ENCODE measurements around the gene OBSCN.

OBSCN gene

DNA sequence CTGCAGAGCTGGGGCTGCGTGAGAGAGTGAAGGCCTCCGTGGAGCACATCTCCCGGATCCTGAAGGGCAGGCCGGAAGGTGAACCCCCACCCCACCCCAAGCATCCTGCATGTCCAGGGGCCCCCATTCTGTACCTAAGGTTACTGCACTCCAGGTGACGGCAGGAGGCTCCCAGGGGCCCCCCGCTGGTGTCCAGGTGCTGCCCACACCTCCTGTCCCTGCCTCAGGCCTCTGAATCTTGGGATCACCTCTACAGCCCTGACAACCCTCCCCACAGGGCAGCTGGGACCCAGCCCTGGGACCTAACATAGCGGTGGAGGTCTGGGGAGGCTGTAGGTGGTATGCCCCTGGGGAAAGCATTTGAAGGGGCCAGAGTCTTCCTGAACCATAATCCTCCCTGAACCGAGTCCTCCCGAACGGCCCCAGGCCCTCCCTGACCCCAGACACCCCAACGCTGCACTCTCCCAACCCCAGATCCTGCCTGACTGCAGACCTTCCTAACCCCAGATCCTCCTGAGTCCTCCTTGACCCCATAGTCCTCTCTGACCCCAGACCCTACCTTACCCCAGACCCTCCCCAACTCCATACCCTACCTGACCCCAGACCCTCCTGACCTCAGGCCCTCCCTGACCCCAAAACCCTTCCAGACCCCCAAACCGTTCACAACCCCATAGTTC is 165.3 kb downstream of the OBSCN start:
- DNase-seq: no peak

DNA sequence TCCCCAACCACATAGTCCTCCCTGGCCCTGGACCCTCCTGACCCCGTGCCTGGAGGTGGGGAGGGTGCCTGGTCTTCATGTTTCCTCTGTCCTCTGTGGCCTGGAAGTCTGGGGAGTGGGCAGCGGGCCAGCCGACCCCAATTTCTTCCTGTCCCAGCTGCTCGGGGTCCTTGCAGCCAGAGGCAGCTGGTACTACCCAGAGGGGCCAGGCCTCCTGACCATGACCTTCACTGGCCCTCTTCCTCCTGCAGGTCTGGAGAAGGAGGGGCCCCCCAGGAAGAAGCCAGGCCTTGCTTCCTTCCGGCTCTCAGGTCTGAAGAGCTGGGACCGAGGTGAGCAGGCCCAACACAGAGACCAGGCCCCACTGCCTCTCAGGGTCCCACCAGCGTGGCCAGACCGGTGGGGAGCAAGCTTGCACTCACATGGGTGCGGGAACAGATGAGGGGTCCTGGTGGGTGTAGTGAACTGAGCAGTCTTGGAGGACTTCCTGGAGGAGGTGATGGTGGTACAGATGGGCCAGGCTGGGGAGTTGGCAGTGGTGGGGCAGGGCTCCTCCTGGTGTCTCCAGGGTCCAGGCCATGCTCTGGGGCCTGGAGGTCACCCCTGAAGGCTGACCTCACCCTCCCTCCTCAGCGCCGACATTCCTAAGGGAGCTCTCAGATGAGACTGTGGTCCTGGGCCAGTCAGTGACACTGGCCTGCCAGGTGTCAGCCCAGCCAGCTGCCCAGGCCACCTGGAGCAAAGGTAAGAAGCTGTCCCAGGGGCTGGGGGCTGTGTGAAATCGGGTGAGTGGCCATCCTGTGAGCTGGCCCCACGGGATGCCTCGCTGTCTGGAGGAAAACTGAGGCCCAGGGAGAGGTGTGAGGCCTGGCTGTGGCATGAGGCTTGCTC is 166.1 kb downstream of the OBSCN start:
- no peak for DNase-seq

DNA sequence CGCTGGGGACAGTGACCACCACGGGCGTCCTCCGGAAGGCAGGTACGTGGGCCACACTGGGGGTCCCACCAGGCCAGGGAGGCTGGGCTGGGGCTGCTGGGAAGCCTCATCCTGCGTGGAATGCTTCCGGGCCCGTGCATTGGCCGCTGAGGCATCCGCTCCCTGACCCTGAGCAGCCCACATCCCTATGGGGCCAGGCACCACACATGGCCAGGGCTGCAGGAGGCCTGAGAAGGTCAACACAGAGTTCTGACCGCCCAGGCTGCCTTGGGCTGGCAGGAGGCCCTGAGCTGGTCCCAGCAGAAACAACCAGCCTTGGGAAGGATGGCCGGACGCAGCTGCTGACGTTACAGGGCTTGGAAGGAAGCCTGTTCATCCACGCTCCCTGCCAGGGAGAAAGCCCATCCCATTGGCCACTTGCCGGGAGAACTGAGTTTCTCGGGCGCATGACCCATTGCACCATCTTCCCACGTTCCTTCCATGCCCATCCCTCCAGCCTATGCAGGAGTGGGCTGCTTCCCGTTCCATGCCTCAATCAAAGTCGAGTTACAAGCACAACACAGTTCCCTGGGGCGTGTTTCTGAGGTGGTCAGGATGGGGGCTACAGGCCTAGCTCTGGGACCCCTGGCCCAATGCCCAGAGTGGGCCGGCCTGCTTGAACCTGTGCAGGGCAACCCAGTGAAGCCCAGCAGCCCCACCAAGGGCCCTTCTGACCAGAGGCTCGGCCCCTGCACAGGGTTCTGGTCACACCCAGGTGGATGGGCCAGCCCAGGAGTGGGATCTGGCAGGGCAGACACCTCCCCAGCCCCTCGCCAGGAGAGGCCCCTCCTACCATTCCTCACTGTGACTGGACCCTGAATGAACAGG is 167.1 kb downstream of the OBSCN start:
- DNase-seq: no peak

DNA sequence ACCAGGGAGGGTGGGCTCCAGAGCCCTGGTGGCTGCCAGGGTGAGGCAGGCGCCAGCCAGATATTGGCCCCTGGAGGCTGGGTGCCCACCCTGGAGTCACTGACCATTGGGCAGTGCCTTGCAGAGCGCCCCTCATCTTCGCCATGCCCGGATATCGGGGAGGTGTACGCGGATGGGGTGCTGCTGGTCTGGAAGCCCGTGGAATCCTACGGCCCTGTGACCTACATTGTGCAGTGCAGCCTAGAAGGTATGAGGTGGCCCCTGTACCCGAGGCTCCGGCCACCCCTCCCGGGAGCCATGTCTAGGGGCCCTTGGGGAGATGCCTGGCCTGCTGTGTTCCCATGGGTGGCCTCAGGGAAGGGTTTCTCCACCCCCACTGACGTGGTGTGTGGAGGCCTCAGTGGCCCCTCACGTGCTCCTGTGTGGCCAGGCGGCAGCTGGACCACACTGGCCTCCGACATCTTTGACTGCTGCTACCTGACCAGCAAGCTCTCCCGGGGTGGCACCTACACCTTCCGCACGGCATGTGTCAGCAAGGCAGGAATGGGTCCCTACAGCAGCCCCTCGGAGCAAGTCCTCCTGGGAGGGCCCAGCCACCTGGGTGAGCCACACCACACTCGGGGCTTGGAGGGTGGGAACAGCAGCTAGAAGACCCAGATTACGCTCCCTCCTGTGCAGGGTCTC is 167.9 kb downstream of the OBSCN start:
- DNase-seq: no peak

DNA sequence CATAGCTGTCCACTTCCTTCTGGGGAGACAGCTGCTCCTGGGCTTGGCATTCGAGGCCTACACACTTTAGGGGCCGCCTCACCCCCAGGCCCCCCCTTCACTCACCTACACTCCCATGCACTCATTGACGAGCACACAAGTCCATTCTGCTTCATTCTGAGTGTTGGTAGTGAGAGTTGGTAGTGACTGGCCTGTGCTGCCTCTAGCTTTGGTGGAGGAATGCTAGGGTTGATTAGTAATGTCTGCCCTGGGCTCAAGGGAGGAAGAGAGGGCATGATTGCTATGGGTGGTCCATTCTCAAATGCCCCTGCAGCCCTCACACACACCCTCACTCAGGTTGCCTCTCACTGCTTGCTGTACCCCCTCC is 168.4 kb downstream of the OBSCN start:
- no peak for DNase-seq

DNA sequence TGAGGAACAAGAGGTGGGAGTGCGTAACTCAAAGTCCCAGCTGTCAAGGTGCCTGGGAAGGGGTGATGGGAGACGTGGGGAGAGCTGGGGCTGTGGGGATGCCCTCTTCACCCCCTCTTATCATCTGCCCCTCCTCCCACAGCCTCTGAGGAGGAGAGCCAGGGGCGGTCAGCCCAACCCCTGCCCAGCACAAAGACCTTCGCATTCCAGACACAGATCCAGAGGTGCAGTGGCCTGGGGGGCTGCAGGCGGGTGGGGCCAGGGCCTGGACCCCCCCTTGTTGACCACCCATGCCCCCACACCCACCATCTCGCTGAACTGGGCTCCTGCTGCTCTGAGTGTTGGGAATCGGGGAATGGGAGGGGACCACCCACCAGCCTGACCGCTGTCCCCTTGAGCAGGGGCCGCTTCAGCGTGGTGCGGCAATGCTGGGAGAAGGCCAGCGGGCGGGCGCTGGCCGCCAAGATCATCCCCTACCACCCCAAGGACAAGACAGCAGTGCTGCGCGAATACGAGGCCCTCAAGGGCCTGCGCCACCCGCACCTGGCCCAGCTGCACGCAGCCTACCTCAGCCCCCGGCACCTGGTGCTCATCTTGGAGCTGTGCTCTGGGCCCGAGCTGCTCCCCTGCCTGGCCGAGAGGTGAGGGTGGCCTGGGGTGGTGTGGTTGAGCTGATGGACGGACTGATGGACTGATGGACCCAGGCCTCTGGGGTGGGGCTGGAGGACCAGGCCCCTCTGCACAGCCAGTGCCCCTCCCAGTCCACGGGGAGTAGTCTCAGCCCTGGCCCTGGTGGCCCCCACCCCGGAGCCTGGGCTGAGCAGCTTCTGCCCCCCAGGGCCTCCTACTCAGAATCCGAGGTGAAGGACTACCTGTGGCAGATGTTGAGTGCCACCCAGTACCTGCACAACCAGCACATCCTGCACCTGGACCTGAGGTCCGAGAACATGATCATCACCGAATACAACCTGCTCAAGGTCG is 169.1 kb downstream of the OBSCN start:
- DNase-seq: no peak

DNA sequence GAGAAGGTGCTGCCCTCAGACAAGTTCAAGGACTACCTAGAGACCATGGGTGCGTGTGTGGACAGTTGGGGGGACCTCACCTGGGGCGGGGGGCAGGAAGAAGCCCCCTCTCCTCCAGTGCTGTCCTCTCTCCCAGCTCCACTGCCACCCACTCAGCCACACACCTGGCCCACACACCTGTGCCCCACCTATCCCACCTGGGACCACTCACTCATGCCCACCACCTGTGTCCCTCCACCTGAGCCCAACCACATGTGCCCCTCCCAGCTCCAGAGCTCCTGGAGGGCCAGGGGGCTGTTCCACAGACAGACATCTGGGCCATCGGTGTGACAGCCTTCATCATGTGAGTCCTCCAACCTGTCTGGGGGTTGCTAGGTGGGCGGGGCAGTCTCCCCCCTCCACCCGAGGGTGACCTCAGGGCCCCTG is 169.8 kb downstream of the OBSCN start:
- DNase-seq: no peak

DNA sequence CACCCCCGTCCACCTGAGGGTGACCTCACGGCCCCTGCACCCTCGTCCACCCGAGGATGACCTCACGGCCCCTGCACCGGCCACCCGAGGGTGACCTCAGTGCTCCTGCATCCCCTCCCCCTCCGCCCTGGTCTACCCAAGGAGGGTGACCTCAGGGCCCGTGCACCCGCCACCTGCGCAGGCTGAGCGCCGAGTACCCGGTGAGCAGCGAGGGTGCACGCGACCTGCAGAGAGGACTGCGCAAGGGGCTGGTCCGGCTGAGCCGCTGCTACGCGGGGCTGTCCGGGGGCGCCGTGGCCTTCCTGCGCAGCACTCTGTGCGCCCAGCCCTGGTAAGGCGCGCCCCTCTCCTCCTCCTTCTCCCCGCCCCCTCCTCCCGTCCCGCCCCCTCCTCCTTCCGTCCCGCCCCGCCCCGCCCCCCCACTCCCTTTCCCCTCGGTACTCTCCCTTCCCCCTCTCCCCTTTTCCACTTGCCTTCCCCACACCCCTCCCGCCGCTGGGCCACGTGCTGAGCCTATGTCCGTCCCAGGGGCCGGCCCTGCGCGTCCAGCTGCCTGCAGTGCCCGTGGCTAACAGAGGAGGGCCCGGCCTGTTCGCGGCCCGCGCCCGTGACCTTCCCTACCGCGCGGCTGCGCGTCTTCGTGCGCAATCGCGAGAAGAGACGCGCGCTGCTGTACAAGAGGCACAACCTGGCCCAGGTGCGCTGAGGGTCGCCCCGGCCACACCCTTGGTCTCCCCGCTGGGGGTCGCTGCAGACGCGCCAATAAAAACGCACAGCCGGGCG is 170.4 kb downstream of the OBSCN start:
- no peak for DNase-seq

DNA sequence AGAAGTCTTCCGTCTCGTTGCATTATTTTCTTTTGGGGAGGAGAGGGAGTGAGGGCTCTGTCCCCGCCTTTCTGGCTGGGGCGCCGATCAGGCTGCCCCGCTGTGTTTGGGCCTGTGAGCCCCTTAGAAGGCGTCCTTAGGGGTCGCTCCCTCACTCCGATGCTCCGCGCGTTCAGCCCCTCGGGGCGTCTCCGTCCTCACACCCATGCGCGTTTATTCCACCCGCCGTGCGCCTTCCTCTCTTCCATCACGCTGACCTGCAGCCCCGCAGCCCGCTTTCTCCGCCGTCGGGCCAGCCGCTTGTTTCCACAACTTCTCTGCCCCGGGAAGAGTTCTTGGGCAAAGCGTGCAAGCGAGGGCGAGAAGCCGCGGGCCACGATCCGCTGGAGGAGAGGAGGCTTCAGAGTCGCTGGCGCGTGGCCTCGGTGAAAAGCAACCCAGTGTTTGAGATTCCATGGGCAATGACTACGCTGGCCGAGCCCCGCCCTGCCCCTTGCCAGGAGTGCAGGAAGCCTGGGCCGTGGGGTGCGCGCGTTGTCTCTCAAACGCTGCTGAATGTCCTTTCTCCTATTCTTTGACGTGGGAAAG is 171.1 kb downstream of the OBSCN start:
- no peak for DNase-seq

DNA sequence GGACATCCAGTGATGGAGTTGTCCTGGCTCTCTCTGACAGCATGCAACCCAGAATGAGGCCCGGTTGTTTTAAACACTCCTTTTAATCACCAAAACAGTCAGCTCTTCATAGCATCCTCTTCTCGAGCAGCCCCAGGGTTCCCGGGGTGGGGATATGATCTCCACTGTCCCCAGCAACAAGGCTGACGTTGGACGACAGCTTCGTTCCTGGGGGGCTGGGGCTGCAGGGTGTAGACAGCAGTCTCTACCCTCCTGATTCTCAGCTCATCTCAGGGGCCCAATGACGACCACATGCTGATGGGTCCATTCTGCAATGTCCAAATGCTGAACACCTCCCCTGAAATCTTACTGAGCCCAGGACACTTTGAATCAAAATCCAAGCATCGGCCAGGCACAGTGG is 171.8 kb downstream of the OBSCN start:
- no peak for DNase-seq

DNA sequence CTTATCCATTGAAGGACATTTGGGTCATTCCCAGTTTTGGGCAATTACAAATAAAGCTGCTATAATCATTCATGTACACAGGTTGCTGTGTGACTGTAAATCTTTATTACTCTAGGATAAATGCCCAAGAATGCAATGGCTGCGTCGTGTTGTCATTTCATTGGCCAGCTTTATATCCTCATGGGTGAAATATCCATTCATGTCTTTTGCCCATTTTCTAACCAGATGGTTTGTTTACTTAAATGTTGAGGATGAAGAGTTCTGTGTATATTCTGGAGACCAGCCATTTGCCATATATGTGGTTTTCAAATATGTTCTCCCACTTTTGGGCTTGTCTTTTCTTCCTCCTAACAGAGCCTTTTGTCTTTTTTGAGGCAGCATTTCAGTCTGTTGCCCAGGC is 173.5 kb downstream of the OBSCN start:
- DNase-seq: no peak

DNA sequence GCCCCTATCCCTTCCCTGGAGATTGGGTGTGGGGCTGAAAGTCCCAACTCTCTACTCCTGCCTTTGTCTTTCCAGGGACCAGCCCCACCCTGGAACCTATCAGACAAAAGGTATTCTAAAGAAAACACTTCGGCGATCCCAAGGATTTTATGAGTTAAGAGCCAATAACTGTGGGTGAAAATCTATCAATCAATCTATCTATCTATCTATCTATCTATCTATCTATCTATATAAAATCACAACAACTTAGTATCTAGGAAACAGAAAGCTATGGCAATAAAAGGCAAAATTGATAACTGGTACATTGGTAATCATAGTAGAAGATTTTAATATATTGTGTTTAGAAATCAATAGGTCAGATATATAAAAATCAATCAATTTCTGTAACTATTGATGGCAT is 175.9 kb downstream of the OBSCN start:
- DNase-seq: no peak

DNA sequence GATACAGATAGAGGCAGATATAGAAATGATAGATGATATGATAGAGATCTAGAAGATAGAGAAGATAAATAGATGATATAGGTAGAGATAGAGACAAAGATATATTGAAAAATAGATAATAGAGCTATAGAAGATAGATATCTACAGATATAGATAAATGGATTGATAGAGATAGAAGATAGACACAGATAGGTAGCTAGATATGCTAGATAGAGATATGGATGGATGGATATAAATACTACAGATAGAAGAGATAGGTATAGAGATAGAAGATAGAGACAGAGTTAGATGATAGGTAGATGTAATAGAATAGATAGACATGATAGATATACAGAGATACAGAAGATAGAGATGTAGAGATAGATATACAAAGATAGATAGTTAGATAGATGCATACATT is 177.4 kb downstream of the OBSCN start:
- DNase-seq: no peak

DNA sequence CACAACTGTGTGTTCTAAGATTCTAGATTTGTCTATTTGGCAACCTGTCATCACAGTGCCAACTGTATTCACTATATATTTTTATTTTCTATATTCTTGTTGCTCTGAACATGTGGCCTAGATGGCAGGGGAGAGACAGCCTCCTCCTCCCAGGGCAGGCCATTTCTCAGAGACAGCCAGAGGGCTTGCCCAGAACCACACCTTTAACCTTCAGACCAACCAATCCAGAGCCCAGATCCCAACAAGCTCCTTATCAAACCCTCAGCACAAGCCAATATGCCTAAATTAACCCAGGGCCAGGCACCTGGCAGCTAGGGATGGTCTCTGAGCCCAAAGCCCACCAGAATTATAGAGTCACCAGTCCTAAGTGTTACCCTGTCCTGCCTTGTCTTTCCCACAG is 179.5 kb downstream of the OBSCN start:
- no peak for DNase-seq

DNA sequence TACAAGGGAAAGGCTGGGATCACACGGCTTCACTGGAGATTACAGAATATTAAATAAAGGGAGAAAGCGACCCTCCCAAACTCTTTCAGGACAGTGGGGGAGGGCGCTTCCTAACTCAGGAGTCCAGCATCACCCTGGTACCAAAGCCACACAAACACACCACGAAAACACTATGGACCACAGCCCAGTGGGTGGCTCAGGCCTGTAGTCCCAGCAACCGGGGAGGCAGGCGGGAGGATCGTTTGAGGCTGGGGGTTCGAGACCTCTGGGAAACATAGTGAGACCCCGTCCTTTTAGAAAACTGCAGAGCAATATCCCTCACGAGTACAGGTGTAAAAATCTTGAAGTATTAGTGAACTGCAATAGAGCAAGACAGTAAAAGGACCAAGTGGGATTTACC is 182.8 kb downstream of the OBSCN start:
- no peak for DNase-seq

DNA sequence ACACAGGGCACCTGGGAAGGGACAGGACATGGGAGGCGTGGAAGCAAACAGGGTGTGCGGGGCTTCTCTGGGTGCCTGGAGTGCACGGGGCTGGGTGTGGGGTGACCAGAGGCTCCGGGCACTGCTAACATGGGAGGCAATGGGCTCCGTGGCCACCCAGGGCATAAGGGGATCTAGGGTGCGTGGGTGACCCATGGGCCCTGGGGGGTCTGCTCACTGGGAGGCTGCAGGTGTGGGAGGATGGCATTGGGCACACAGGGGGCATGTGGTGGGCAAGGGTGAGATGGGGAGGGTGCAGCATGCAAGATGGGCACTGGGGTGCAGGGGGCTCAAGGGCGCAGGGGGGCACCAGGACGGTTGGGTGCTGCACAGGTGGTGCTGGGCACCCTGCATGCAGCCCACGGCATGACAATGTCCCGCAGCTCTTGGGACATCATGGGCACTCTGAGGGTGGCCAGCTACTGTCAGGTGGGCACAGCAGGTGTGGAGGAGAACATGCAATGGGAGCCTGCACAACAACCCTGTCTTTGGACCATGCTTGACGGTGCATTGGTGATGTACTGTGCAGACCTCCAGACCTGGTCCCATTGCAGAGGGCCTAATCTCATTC is 183.7 kb downstream of the OBSCN start:
- no peak for DNase-seq

DNA sequence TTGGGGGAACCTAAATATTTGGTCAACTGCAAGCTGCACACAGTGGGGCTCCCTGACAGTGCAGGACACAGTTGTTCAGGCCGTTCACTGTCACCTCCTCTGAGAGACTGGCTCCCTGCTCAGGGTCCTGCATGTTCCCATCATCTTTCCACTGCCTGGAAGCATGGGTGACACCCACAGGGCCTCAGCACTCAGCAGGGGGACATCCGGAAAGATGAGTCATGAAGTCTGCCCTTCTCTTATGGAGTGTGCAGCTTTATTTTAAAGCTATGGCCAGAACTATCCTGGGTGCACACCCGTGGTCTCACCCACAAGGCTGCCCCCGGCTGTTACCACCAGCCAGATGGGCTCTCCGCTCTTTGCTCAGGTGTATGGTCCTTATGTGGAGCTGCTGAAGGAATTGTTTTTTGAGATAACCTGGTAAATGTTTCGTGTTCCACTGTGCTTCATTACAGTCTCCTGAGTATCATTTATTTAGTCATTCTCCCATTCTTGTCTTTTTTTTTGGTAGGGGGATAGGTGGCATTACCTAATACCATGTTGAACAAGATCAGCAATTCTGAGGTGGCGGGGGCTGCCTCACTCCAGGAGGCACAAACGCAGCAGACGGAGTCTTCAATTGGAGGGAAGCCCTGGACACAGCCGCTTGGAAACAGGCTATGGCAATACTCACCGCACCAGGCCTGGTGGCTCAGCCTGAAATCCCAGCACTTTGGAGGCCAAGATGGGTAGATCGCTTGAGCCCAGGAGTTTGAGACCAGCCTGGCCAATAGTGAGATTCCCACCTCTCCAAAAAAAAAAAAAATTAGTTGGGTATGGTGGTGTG is 184.5 kb downstream of the OBSCN start:
- DNase-seq: peak; percentile 44

DNA sequence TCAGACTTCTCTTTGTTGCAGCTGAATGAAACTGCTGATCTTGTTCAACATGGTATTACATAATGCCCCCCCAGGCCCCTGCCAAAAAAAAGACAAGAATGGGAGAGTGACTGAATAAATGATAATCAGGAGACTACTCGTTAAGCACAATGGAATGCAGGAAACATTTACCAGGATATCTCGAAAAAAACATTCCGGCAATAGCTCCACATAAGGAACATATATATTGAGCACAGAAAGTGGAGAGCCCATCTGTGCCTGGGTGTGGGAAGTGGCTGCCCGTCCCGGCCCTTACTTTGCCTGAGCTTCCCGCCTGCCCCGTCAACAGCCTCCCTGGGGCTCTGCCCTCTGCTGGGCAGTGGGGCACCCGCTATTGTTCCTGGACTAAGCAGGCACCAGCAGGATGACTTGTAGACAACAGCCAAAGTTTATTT is 185.4 kb downstream of the OBSCN start:
- DNase-seq: peak; percentile 37

Data from MV-4-11 (cell line).